HG02798 (cell line): ENCODE data around the gene DPP3.
A peak's percentile ranks its signal among the peaks of the same experiment; 100 is the strongest.
"Not testable (repeated sequence)": the region's sequence is repeated elsewhere in the genome, so short reads cannot be mapped to it uniquely, and the experiment has no call there.

ENCODE experiments used
- ATAC-seq: cut with Tn5 transposase; IDR thresholded peaks from one replicate; pipeline ENCODE4 v1.9.1; 2021; ENCODE audit warnings: mild to moderate bottlenecking; ENCODE audit not compliant: unreplicated experiment, poor library complexity

DPP3 gene

GRCh38 chr11:66480117-66480938 is at the start of gene DPP3:
Gene DPP3 (plus strand): TSS chr11:66480434. CDS start chr11:66482201, 1,767 bp downstream.
- ATAC-seq, result peak; percentile 93

DNA sequence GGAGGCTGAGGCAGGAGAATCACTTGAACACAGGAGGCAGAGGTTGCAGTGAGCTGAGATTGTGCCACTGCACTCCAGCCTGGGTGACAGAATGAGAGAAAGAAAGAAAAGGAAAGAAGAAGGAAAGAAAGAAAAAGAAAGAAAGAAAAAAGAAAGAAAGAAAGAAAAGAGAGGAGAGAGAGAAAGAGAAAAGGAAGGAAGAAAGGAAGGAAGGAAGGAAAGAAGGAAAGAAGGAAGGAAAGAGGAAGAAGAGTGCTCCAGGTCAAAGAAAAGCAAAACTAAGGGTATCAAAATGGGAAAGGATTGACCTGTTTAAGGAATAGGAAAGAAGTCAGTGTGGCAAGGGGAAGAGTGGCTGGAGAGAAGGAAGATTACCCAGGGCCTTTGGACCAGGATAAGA is 48.9 kb upstream of the DPP3 start:
- not testable (repeated sequence) for ATAC-seq

DNA sequence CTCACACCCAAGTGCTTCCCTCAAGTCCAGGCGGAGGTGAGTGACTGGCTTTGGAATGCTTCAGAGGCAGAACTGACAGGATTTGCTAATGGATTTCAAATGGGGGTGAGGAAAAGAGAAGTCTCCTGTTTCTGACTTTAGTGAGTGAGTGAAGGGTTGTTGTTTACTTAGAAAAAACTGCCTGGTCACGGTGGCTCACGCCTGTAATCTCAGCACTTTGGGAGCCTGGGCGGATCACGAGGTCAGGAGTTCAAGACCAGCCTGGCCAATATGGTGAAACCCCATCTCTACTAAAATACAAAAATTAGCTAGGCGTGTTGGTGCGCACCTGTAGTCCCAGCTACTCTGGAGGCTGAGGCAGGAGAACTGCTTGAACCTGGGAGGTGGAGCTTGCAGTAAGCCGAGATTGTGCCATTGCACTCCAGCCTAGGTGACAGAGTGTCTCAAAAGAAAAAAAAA is 48.3 kb upstream of the DPP3 start:
- not testable (repeated sequence) for ATAC-seq

GRCh38 chr11:66432597-66432996 is 47.6 kb upstream of the DPP3 start:
- no peak for ATAC-seq

GRCh38 chr11:66437979-66438503 is 42.2 kb upstream of the DPP3 start:
- ATAC-seq, result no peak

- peak; percentile 96 for ATAC-seq
Observed at GRCh38 chr11:66438504-66439466, 41.4 kb upstream of the DPP3 start, which contains the start of gene MRPL11. Gene MRPL11 (minus strand): TSS chr11:66438848. CDS start chr11:66438754, 94 bp downstream.

DNA sequence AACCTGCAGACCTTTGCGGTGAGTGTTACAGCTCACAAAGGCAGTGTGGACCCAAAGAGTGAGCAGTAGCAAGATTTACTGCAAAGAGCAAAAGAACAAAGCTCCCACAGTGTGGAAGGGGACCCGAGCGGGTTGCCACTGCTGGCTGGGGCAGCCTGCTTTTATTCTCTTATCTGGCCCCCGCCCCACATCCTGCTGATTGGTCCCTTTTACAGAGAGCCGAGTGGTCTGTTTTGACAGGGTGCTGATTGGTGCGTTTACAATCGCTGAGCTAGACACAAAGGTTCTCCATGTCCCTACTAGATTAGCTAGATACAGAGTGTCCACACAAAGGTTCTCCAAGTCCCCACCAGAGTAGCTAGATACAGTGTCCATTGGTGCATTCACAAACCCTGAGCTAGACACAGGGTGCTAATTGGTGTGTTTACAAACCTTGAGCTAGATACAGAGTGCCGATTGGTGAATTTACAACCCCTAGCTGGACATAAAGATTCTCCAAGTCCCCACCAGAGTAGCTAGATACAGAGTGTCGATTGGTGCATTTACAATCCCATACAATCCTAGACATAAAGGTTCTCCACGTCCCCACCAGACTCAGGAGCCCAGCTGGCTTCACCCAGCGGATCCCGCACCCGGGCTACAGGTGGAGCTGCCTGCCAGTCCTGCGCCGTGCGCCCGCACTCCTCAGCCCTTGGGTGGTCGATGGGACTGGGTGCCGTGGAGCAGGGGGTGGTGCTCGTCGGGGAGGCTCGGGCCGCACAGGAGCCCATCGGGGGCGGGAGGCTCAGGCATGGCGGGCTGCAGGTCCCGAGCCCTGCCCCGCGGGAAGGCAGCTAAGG is 39.9 kb upstream of the DPP3 start:
- ATAC-seq, result not testable (repeated sequence)

- not testable (repeated sequence) for ATAC-seq
Observed at GRCh38 chr11:66440940-66441282, 39.3 kb upstream of the DPP3 start.

- no peak for ATAC-seq
Observed at GRCh38 chr11:66443602-66444001, 36.6 kb upstream of the DPP3 start.

GRCh38 chr11:66447012-66447411 is 33.2 kb upstream of the DPP3 start:
- no peak for ATAC-seq

- ATAC-seq, result no peak
Observed at GRCh38 chr11:66448523-66448922, 31.7 kb upstream of the DPP3 start.

GRCh38 chr11:66450560-66450959 is 29.7 kb upstream of the DPP3 start:
- no peak for ATAC-seq

DNA sequence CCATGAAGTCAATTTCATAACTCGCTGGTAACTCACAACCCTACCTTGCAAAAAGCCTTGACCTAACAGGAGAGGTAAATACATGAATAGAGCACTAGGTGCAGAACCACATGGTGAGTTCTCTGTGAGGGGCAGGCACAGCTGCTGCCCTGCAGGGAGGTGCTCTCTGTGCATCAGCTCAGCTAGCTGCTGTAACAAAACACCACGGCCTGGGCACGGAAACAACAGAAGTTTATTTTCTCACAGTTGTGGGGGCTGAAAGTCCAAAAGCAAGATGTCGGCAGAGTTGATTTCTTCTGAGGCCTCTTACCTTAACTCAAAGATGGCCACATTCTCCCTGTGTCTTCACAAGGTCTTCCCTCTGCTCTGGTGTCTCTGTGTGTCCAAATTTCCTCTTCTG is 28.6 kb upstream of the DPP3 start:
- no peak for ATAC-seq

DNA sequence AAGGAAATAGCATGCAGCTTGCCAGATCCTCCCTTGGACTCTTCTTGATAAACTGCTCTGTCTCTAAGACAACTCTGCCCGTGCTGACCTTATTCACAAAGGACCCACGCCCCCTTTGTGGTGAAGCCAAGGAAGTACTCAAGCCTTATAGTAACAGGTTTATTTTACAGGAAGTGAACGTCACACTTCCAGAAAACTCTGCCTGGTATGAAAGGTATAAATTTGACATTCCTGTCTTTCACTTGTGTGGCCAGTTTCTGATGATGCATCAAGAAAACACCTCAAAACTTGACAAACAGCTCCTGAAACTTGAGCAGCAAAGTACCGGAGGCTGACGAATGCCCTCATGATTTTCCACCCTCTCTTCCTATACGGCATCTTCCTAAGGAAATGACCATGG is 26.0 kb upstream of the DPP3 start:
- ATAC-seq, result no peak

GRCh38 chr11:66454828-66455227 is 25.4 kb upstream of the DPP3 start:
- ATAC-seq, result no peak

GRCh38 chr11:66457826-66458225 is 22.4 kb upstream of the DPP3 start:
- ATAC-seq, result no peak

GRCh38 chr11:66459138-66459778 is 21.0 kb upstream of the DPP3 start:
- ATAC-seq, result no peak

GRCh38 chr11:66462010-66462409 is 18.2 kb upstream of the DPP3 start:
- no peak for ATAC-seq

DNA sequence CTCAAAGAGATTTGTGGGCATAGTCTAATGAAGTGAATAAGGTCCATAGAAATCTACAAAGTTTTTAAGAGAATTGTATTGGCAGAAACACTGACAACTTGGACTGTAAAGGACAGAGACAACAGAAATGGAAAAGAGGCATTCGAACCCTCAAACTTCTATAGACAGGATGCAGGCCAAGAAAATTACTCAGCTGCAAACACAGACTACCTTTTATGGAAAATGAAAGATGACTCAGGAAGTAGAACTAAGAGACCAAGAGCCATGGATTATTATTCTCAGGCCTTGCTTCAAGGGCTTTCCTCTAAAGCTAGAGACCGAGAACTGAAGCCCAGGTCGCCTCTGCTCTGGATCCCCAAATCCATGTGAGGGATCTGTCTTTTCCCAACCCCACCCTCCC is 17.3 kb upstream of the DPP3 start:
- ATAC-seq, result no peak
